WTC11 (cell line): ENCODE data around the gene FRA10AC1. TPM values are rescaled to one million over a fixed set of nuclear protein-coding genes. Genes with fewer than 3 reads are reported as not detected.

Experiments used
- ATAC-seq: fragments of 200-7000 bp; cut with Tn5 transposase; 2 replicates; pipeline ENCODE4 v1.10.0; 2021; ENCODE audit warnings: mild to moderate bottlenecking, moderate library complexity
- CTCF ChIA-PET: fragments of 300-600 bp; sonication (Branson Sonifier 250); formaldehyde crosslinking; loops from one replicate; lab custom pipeline; 2021; ENCODE audit warnings: antibody characterized with exemption; lab: Charles Lee
- POLR2A ChIA-PET: fragments of 350-600 bp; sonication (Branson Sonifier 250); formaldehyde crosslinking; loops from one replicate; lab custom pipeline; 2021; ENCODE audit warnings: antibody characterized with exemption; lab: Charles Lee
- DNase-seq: peaks from one replicate; pipeline ENCODE4 v3.0.0; 2021; ENCODE audit warnings: low spot score
- H3K27ac Mint-ChIP-seq: 2 replicates; pipeline ENCODE4 v1.8.0; 2021; ENCODE audit warnings: mixed read lengths
- H3K27me3 Mint-ChIP-seq: 2 replicates; pipeline ENCODE4 v1.8.0; 2021; ENCODE audit warnings: low read depth, mild to moderate bottlenecking, moderate library complexity, mixed read lengths
- H3K36me3 Mint-ChIP-seq: 2 replicates; pipeline ENCODE4 v1.8.0; 2021; ENCODE audit warnings: mixed read lengths
- H3K4me1 Mint-ChIP-seq: 2 replicates; pipeline ENCODE4 v1.8.0; 2022; ENCODE audit warnings: mixed read lengths
- H3K4me3 Mint-ChIP-seq: 2 replicates; pipeline ENCODE4 v1.8.0; 2021; ENCODE audit warnings: mild to moderate bottlenecking, moderate library complexity, mixed read lengths
- H3K9me3 Mint-ChIP-seq: 2 replicates; pipeline ENCODE4 v1.8.0; 2021; ENCODE audit warnings: mixed read lengths
- CREM ChIP-seq: sonication (generic); formaldehyde crosslinking; IDR thresholded peaks from 2 replicates; pipeline ENCODE4 v1.8.1; 2022; ENCODE audit warnings: mild to moderate bottlenecking, missing genetic modification reagents, moderate library complexity
- E2F5 ChIP-seq: sonication (generic); formaldehyde crosslinking; IDR thresholded peaks from 2 replicates; pipeline ENCODE4 v1.8.1; 2022; ENCODE audit warnings: mild to moderate bottlenecking, moderate library complexity, missing genetic modification reagents
- ERG ChIP-seq: fragments of 250-450 bp; sonication (Bioruptor Pico); IDR thresholded peaks from 2 replicates; pipeline ENCODE4 v1.8.0; 2021; ENCODE audit warnings: mild to moderate bottlenecking
- ESRRA ChIP-seq: sonication (generic); formaldehyde crosslinking; IDR thresholded peaks from 2 replicates; pipeline ENCODE4 v1.8.1; 2022; ENCODE audit warnings: mild to moderate bottlenecking, missing genetic modification reagents, borderline replicate concordance
- FOXJ3 ChIP-seq: sonication (generic); formaldehyde crosslinking; IDR thresholded peaks from 2 replicates; pipeline ENCODE4 v1.9.0; 2021; ENCODE audit warnings: missing genetic modification reagents, mild to moderate bottlenecking, borderline replicate concordance
- FOXP1 ChIP-seq: sonication (generic); formaldehyde crosslinking; IDR thresholded peaks from 2 replicates; pipeline ENCODE4 v1.8.0; 2022; ENCODE audit warnings: missing genetic modification reagents, mild to moderate bottlenecking, moderate library complexity, borderline replicate concordance
- JAZF1 ChIP-seq: fragments of 250-450 bp; sonication (Bioruptor Pico); IDR thresholded peaks from 2 replicates; pipeline ENCODE4 v1.9.0; 2021; ENCODE audit warnings: moderate library complexity, mild to moderate bottlenecking, inconsistent platforms
- JUN ChIP-seq: sonication (generic); formaldehyde crosslinking; IDR thresholded peaks from 2 replicates; pipeline ENCODE4 v1.8.0; 2023; ENCODE audit warnings: mild to moderate bottlenecking, missing genetic modification reagents
- MYBL2 ChIP-seq: sonication (generic); formaldehyde crosslinking; IDR thresholded peaks from 2 replicates; pipeline ENCODE4 v1.8.1; 2023; ENCODE audit warnings: mild to moderate bottlenecking, moderate library complexity, missing genetic modification reagents
- OVOL2 ChIP-seq: fragments of 250-450 bp; sonication (Bioruptor Pico); IDR thresholded peaks from 2 replicates; pipeline ENCODE4 v1.9.0; 2021; ENCODE audit warnings: mild to moderate bottlenecking, borderline replicate concordance
- SMAD3 ChIP-seq: sonication (generic); formaldehyde crosslinking; IDR thresholded peaks from 2 replicates; pipeline ENCODE4 v1.8.0; 2022; ENCODE audit warnings: missing genetic modification reagents, mild to moderate bottlenecking, borderline replicate concordance
- ZNF423 ChIP-seq: fragments of 250-450 bp; sonication (Bioruptor Pico); IDR thresholded peaks from 2 replicates; pipeline ENCODE4 v2.1.2; 2022; ENCODE audit warnings: mild to moderate bottlenecking, moderate library complexity
- total RNA-seq: library from RNA; stranded (reverse); gene quantifications from 3 replicates; pipeline ENCODE4 v1.2.3, GENCODE V29; 2021
- TF ChIP-seq, protein P1 (sequence below): sonication (generic); formaldehyde crosslinking; IDR thresholded peaks from 2 replicates; pipeline ENCODE4 v1.8.1; 2022; ENCODE audit warnings: missing genetic modification reagents, borderline replicate concordance
- TF ChIP-seq, protein P2 (sequence below): sonication (generic); formaldehyde crosslinking; IDR thresholded peaks from 2 replicates; pipeline ENCODE4 v1.8.0; 2022; ENCODE audit warnings: mild to moderate bottlenecking, missing genetic modification reagents

The FRA10AC1 gene
- total RNA-seq, 1 experiment from 2014 or later: 14.1 TPM

DNA sequence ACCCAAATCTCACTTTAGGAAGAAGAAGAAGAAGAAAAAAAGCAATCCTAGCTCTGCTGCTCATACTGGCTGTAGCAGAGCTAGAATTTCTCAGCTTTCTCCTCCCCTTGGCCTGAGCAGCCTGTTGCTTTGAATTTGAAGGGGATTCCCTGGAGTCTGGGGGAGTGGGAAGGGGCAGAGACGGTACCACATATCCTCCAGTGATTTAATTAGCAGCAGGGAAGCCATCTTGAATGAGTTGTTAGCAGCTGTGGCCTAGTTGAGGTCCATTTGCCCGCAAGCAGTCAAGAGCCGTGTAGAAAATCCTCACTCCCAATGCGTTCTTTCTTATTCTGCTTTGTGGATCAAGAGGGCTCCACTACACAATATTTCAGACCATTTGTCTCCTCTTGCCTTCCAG, 73.5 kb downstream of the FRA10AC1 start (continued):
- TF ChIP-seq, protein P1, sequence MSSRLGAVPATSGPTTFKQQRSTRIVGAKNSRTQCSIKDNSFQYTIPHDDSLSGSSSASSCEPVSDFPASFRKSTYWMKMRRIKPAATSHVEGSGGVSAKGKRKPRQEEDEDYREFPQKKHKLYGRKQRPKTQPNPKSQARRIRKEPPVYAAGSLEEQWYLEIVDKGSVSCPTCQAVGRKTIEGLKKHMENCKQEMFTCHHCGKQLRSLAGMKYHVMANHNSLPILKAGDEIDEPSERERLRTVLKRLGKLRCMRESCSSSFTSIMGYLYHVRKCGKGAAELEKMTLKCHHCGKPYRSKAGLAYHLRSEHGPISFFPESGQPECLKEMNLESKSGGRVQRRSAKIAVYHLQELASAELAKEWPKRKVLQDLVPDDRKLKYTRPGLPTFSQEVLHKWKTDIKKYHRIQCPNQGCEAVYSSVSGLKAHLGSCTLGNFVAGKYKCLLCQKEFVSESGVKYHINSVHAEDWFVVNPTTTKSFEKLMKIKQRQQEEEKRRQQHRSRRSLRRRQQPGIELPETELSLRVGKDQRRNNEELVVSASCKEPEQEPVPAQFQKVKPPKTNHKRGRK (CRISPR knock-in tag): no peak
- no peak for TF ChIP-seq JUN
- no peak for TF ChIP-seq JAZF1 (CRISPR knock-in tag)

GRCh38 chr10:93622942-93623341, 79.5 kb downstream of the FRA10AC1 start:
- no peaks in the 10 kb centered on the region for H3K36me3 Mint-ChIP-seq
- POLR2A ChIA-PET: no interaction called here
- TF ChIP-seq E2F5 (CRISPR knock-in tag) (no peak), SMAD3 (no peak), FOXJ3 (CRISPR knock-in tag) (no peak), MYBL2 (no peak), ZNF423 (no peak)
- H3K9me3 Mint-ChIP-seq: no peaks in the 10 kb centered on the region
- H3K4me1 Mint-ChIP-seq: no peaks in the 10 kb centered on the region
- DNase-seq (no peak), ATAC-seq (no peak)
- H3K27ac Mint-ChIP-seq: no peak overlapping the region
- no peak overlapping the region for H3K4me3 Mint-ChIP-seq
- CTCF ChIA-PET: no interaction called here
- peaks cover 13% of the 10 kb centered on the region; the same call in 1 of the 2 replicates for H3K27me3 Mint-ChIP-seq

DNA sequence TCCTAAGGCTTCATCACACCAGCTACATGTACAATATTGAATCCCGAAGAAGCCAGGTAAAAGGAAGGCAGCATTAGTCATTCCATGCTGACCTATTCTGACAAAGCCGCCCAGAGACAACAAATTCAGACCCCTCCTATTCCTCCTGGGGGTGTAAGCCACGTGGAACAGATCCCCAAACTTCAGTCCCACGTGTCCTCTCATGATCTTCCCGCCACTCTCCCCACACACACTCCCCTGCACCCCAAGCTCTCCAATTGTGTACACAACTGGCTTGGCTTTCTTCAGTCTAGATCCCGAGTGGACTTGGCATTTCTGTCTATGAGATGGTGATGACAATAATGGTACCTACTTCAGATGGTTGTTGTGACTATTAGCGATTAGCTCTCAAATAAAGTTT, 81.5 kb downstream of the FRA10AC1 start:
- H3K27me3 Mint-ChIP-seq: peaks cover 13% of the 10 kb centered on the region; the same call in 1 of the 2 replicates

More for the DNA sequence above, 81.5 kb downstream of the FRA10AC1 start:
- H3K36me3 Mint-ChIP-seq: no peaks in the 10 kb centered on the region
- ChIA-PET POLR2A (no interaction called here), CTCF (no interaction called here)
- peaks cover 15% of the 10 kb centered on the region for H3K4me1 Mint-ChIP-seq
- H3K9me3 Mint-ChIP-seq: no peaks in the 10 kb centered on the region
- no peak for TF ChIP-seq ESRRA (CRISPR knock-in tag)
- TF ChIP-seq ERG (CRISPR knock-in tag): no peak
- no peak for TF ChIP-seq MYBL2
- no peak for TF ChIP-seq FOXP1 (CRISPR knock-in tag)
- TF ChIP-seq OVOL2 (CRISPR knock-in tag): no peak
- no peak for TF ChIP-seq CREM
- TF ChIP-seq, protein P2, sequence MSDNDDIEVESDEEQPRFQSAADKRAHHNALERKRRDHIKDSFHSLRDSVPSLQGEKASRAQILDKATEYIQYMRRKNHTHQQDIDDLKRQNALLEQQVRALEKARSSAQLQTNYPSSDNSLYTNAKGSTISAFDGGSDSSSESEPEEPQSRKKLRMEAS (CRISPR knock-in tag): no peak
- no peak for DNase-seq
- H3K4me3 Mint-ChIP-seq: no peak overlapping the region
- ATAC-seq: no peak
- no peak overlapping the region for H3K27ac Mint-ChIP-seq

Other genes with a start within 250 kb of the FRA10AC1 start
- gene MYOF, start 220.3 kb downstream of the FRA10AC1 start, total RNA-seq: 1.4 to 2.2 TPM (median 1.8 TPM) in 3 replicates
- 15.7 to 17.3 TPM (median 15.8 TPM) in 3 replicates for gene CEP55, start 206.0 kb downstream of the FRA10AC1 start, total RNA-seq
- 0.07 to 0.15 TPM in 2 of 3 replicates, not detected in the other for gene FFAR4, start 135.9 kb downstream of the FRA10AC1 start, total RNA-seq
- gene RBP4, start 101.4 kb downstream of the FRA10AC1 start, total RNA-seq: 1.8 to 2.7 TPM (median 2.2 TPM) in 3 replicates
- gene PDE6C, start 90.1 kb downstream of the FRA10AC1 start, total RNA-seq: not detected in 3 replicates
- gene LGI1, start 55.3 kb upstream of the FRA10AC1 start, total RNA-seq: not detected in 3 replicates
- 5.1 to 6.6 TPM (median 5.3 TPM) in 3 replicates for gene SLC35G1, start 191.4 kb upstream of the FRA10AC1 start, total RNA-seq